ENCODE results near the gene MARCHF9. TPM values are rescaled to one million over a fixed set of nuclear protein-coding genes. Genes with fewer than 3 reads are reported as not detected.

The MARCHF9 gene
- total RNA-seq, 1 experiment from 2014 or later = 18.9 TPM

DNA sequence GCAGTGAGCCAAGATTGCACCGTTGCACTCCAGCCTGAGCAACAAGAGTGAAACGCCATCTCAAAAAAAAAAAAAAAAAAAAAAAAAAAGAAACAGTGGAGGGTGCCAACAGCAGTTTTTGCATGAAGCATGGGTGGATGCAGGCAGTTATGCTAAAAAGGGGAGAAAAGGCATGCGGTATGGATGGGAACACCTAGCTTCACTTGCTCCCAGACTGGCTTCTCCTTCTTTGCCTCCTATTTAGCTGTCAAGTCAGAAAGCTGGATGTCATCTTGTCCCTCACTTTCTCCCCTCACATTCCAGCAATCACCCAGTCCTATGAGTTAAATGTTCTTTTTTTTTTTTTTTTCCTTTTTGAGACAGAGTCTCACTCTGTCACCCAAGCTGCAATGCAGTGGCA is 20.1 kb downstream of the MARCHF9 start:
- Histone ChIP-seq H3K4me1 (replicated peaks; ENCODE audit: insufficient read depth) (peaks cover 8% of the 10 kb centered on the region; the same call in 1 of the 2 replicates), H3K27me3 (ENCODE audit: insufficient read depth, low read depth) (no peaks in the 10 kb centered on the region), H2AFZ (no peak overlapping the region), H3K9me3 (ENCODE audit: insufficient read depth, low read depth) (no peaks in the 10 kb centered on the region), H3K79me2 (ENCODE audit: low read depth) (peaks cover 19% of the 10 kb centered on the region), H3K4me3 (no peak overlapping the region), H3K27ac (no peak overlapping the region), H4K20me1 (ENCODE audit: insufficient read depth) (no peaks in the 10 kb centered on the region; the same call in 1 of the 2 replicates), H3K4me2 (no peak overlapping the region), H3F3A (ENCODE audit: insufficient read depth, low read depth) (peaks cover 3% of the 10 kb centered on the region; the same call in 1 of the 2 replicates), H3K9me2 (ENCODE audit: insufficient read depth) (no peaks in the 10 kb centered on the region), H3K36me3 (ENCODE audit: low read depth) (no peaks in the 10 kb centered on the region)
- BruUV-seq (replicated peaks) = no TSS peak
- POLR2A ChIA-PET (ENCODE audit: unreplicated experiment) = no interaction called here
- TF ChIP-seq EZH2 (IDR thresholded peaks at IDR 0.05; ENCODE audit: low read depth) = no peak
- TF ChIP-seq, protein P1, sequence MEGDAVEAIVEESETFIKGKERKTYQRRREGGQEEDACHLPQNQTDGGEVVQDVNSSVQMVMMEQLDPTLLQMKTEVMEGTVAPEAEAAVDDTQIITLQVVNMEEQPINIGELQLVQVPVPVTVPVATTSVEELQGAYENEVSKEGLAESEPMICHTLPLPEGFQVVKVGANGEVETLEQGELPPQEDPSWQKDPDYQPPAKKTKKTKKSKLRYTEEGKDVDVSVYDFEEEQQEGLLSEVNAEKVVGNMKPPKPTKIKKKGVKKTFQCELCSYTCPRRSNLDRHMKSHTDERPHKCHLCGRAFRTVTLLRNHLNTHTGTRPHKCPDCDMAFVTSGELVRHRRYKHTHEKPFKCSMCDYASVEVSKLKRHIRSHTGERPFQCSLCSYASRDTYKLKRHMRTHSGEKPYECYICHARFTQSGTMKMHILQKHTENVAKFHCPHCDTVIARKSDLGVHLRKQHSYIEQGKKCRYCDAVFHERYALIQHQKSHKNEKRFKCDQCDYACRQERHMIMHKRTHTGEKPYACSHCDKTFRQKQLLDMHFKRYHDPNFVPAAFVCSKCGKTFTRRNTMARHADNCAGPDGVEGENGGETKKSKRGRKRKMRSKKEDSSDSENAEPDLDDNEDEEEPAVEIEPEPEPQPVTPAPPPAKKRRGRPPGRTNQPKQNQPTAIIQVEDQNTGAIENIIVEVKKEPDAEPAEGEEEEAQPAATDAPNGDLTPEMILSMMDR (conservative IDR thresholded peaks at IDR 0.05) = no peak
- CTCF ChIA-PET = interaction anchor here (0.5 to 0.7 kb wide), 2 partner anchors 93 to 317 kb away, joined by 3 to 4 read pairs; no protein-coding TSS in a partner anchor
- DNase-seq = no peak
- intact Hi-C loops (cut with micrococcal nuclease; ENCODE audit: unreplicated experiment) = no loop called here

DNA sequence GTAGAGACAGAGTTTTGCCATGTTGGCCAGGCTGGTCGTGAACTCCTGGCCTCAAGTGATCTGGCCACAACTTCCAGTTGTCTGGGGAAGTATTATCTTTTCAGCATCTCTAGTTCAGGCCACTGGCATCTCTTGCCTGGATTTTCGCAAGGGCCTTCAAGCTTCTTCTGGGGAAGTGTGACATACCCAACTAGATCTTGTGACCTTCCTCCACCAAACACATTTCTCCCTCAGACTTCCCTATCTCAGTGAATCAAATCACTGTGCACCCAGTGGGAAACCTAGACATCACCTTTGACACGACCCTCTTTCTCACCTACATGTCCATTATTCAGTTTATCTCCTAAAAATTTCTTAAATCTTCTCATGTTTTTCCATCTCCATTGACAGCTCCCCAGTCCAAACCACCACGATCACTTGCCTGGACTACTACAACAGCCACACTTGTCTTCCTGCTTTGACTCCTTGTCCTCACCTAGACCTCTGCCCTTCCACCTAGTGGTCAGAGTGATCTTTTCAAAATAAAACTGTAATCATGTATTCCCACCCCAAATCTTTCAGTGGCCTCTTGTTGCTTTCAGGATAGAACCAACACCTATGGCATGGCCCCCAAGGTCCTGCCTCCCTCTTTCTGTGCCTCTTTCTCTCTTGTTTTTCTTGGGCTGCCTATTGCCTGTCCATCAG is 20.8 kb downstream of the MARCHF9 start:
- TF ChIP-seq EZH2 (IDR thresholded peaks at IDR 0.05; ENCODE audit: low read depth) = no peak
- TF ChIP-seq, protein P1 (conservative IDR thresholded peaks at IDR 0.05) = no peak
- H3K4me2 ChIP-seq = no peak overlapping the region

DNA sequence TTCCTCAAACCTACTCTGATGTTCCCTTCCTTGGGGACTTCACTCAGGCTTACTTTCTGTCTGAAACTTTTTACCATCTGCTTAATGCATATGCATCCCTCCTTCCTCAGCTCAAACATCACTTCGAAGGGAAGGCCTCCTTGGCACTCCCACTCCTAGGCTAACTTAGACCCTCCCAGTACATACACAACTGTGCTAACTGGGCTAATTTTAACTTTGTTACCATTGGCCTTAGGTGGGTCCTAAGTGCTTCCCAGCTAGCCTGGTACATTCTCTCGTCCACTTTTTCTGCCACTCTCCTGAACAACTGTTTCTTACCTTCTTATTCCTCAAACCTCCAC is 21.3 kb downstream of the MARCHF9 start:
- Histone ChIP-seq H3F3A (ENCODE audit: insufficient read depth, low read depth) (peaks cover 3% of the 10 kb centered on the region; the same call in 1 of the 2 replicates), H3K9me2 (ENCODE audit: insufficient read depth) (no peaks in the 10 kb centered on the region), H4K20me1 (ENCODE audit: insufficient read depth) (no peaks in the 10 kb centered on the region), H2AFZ (no peak overlapping the region), H3K4me1 (replicated peaks; ENCODE audit: insufficient read depth) (peaks cover 8% of the 10 kb centered on the region; the same call in 1 of the 2 replicates), H3K27me3 (ENCODE audit: insufficient read depth, low read depth) (no peaks in the 10 kb centered on the region), H3K36me3 (ENCODE audit: low read depth) (no peaks in the 10 kb centered on the region), H3K9me3 (ENCODE audit: insufficient read depth, low read depth) (no peaks in the 10 kb centered on the region), H3K27ac (no peak overlapping the region), H3K4me3 (no peak overlapping the region), H3K79me2 (ENCODE audit: low read depth) (peaks cover 11% of the 10 kb centered on the region; the same call in 1 of the 2 replicates), H3K4me2 (no peak overlapping the region)
- no TSS peak for BruUV-seq (replicated peaks)
- ChIA-PET CTCF (no interaction called here), POLR2A (ENCODE audit: unreplicated experiment) (no interaction called here)
- DNase-seq = no peak
- intact Hi-C loops (cut with micrococcal nuclease; ENCODE audit: unreplicated experiment) = no loop called here
- no peak for TF ChIP-seq EZH2 (IDR thresholded peaks at IDR 0.05; ENCODE audit: low read depth)
- TF ChIP-seq, protein P1 (conservative IDR thresholded peaks at IDR 0.05) = no peak

More for the DNA sequence above, 20.8 kb downstream of the MARCHF9 start:
- H3K36me3 ChIP-seq (ENCODE audit: low read depth) = no peaks in the 10 kb centered on the region
- POLR2A ChIA-PET (ENCODE audit: unreplicated experiment) = interaction anchor here (0.5 kb wide), 1 partner anchor 41 kb away, joined by 4 read pairs; no protein-coding TSS in a partner anchor
- no peaks in the 10 kb centered on the region for H3K27me3 ChIP-seq (ENCODE audit: insufficient read depth, low read depth)
- H3F3A ChIP-seq (ENCODE audit: insufficient read depth, low read depth) = peaks cover 3% of the 10 kb centered on the region; the same call in 1 of the 2 replicates
- no peak overlapping the region for H3K27ac ChIP-seq
- CTCF ChIA-PET = no interaction called here
- no peaks in the 10 kb centered on the region for H3K9me3 ChIP-seq (ENCODE audit: insufficient read depth, low read depth)
- H2AFZ ChIP-seq = no peak overlapping the region
- DNase-seq = no peak
- intact Hi-C loops (cut with micrococcal nuclease; ENCODE audit: unreplicated experiment) = no loop called here
- H3K9me2 ChIP-seq (ENCODE audit: insufficient read depth) = no peaks in the 10 kb centered on the region
- peaks cover 8% of the 10 kb centered on the region; the same call in 1 of the 2 replicates for H3K4me1 ChIP-seq (replicated peaks; ENCODE audit: insufficient read depth)
- no peaks in the 10 kb centered on the region for H4K20me1 ChIP-seq (ENCODE audit: insufficient read depth)
- peaks cover 15% of the 10 kb centered on the region for H3K79me2 ChIP-seq (ENCODE audit: low read depth)
- BruUV-seq (replicated peaks) = no TSS peak
- no peak overlapping the region for H3K4me3 ChIP-seq
